Measurements from ENCODE around the gene CEP20.
"Not testable (repeated sequence)": the region's sequence is repeated elsewhere in the genome, so short reads cannot be mapped to it uniquely, and the experiment has no call there.

CEP20 gene

DNA sequence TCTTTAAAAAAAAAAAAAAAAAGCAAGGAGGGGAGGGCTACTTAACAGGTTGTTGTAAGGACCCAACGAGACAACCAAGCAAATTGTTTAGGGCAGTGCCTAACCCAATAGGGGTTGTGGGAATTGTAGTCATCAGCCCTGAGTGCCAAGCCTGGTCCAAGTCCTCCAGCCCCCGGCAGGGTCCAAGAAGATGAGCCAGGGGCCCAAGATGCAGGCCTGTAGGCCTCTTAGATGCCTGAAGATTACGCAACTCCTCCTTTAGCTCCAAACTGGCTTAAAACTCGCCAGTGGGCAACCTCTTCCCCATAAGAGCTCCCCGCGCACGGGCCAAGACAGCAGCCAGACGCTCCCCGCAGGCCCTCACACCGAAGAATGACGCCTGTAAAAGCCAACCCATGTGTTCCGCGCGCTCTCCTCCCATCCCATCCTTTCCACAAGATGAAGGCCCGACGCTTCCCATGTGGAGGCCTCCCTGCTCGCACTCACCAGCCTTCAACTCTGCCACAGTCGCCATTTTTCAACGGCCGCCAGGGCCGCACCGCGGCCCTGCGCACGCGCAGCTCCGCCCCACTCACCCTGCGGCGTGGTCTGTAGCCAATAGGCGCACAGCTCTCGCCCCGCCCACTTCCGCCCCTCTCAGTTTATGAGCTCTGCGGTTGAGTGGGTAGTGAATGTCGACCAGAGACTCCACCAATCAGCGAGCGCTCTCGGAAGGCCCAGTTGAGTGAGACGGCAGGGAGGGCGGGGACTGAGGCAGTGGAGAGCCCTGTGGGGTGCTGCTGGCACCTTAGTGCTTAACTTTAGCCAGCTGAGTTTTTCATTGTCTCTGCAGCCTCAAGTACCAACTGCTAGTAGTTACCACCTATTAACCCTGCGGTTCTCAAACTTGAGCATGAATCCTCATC, at the start of gene CEP20:
TSS of gene CEP20 (minus strand) at position 532 of the 905 bp plus-strand sequence. CDS start at position 514, 18 bp downstream.
- peak; percentile 99 to 100 for DNase-seq (ENCODE audit: low read depth in 2 of 2)

DNA sequence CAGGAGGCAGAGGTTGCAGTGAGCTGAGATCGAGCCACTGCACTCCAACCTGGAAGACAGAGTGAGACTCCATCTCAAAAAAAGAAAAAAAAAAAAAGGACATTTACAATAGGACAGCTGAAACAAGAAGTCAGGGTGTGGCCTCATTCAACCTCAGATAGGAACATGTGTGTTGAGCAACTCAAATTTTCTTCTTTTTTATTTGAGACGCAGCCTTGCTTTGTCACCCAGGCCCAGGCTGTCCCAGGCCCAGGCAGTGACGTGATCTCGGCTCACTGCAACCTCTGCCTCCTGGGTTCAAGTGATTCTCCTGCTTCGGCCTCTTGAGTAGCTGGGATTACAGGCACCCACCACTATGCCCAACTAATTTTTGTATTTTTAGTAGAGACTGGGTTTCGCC, 48.4 kb upstream of the CEP20 start:
- not testable (repeated sequence) for DNase-seq (ENCODE audit: low read depth in 2 of 2)

DNA sequence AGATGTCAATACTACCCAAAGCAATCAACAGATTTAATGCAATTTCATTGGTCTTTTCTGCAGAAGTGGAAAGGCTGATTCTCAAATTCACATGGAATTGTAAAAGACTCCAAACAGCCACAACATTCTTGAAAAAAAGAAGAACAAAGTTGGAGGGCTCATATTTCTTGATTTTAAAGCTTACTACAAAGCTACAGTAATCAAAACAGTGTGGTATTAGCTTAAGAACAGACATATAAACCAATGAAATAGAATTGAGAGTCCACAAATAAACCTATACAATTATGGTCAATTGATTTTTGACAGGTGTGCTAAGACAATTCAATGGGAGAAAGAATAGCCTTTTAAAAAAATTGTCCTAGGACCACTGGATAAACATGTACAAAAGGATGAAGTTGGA, 46.6 kb upstream of the CEP20 start:
- DNase-seq (ENCODE audit: low read depth in 2 of 2), result no peak

GRCh38 chr16:15933781-15934180, 45.4 kb upstream of the CEP20 start:
- no peak for DNase-seq (ENCODE audit: low read depth in 2 of 2)

- no peak for DNase-seq (ENCODE audit: low read depth in 2 of 2)
These were observed 44.5 kb upstream of the CEP20 start for GRCh38 chr16:15932939-15933338.

- no peak for DNase-seq (ENCODE audit: low read depth in 2 of 2)
These were observed 40.1 kb upstream of the CEP20 start for GRCh38 chr16:15928261-15929104.

- no peak for DNase-seq (ENCODE audit: low read depth in 2 of 2)
These were observed 37.2 kb upstream of the CEP20 start for GRCh38 chr16:15925631-15926030.

- DNase-seq (ENCODE audit: low read depth in 2 of 2), result no peak
These were observed 36.6 kb upstream of the CEP20 start for GRCh38 chr16:15924996-15925395.

DNA sequence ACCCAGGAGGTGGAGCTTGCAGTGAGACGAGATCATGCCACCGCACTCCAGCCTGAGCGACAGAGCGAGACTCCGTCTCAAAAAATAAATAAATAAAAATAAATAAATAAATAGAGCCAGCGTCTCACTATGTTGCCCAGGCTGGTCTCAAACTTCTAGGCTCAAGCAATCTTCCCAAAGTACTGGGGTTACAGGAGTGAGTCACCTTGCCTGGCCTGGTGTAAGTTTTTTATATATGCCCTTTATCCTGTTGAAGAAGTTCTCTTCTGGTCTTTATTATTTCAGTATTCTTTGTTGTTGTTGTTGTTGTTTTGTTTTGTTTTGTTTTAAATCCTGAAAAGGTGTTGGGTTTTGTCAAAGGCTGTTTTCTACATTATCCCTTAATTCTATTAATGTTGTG, 30.9 kb upstream of the CEP20 start:
- DNase-seq (ENCODE audit: low read depth in 2 of 2), result no peak

GRCh38 chr16:15918314-15918713, 29.9 kb upstream of the CEP20 start:
- not testable (repeated sequence) for DNase-seq (ENCODE audit: low read depth in 2 of 2)

- no peak for DNase-seq (ENCODE audit: low read depth in 2 of 2)
These were observed 27.9 kb upstream of the CEP20 start for GRCh38 chr16:15916323-15916722.

DNA sequence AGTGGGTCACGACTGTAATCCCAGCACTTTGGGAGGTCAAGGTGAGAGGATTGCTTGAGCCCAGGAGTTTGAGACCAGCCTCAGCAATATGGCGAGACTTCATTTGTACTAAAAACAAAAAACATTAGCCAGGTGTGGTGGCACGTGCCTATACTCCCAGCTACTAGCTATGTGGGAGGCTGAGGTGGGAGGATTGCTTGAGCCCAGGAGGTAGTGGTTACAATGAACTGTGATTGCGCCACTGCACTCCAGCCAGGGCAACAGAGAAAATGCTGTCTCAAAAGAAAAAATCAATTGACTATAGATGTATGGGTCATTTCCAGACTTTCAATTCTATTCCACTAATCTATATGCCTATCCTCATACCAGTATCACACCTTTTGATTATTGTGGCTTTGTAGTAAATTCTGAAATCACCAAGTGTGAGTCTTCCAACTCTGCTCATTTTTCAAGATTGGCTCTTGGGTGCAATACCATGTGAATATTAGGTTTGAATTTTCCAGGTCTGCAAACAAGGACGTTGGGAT, 27.2 kb upstream of the CEP20 start:
- DNase-seq (ENCODE audit: low read depth in 2 of 2), result no peak

- no peak for DNase-seq (ENCODE audit: low read depth in 2 of 2)
These were observed 24.8 kb upstream of the CEP20 start for GRCh38 chr16:15913046-15913698.

GRCh38 chr16:15911198-15911597, 22.8 kb upstream of the CEP20 start:
- DNase-seq (ENCODE audit: low read depth in 2 of 2), result no peak

DNA sequence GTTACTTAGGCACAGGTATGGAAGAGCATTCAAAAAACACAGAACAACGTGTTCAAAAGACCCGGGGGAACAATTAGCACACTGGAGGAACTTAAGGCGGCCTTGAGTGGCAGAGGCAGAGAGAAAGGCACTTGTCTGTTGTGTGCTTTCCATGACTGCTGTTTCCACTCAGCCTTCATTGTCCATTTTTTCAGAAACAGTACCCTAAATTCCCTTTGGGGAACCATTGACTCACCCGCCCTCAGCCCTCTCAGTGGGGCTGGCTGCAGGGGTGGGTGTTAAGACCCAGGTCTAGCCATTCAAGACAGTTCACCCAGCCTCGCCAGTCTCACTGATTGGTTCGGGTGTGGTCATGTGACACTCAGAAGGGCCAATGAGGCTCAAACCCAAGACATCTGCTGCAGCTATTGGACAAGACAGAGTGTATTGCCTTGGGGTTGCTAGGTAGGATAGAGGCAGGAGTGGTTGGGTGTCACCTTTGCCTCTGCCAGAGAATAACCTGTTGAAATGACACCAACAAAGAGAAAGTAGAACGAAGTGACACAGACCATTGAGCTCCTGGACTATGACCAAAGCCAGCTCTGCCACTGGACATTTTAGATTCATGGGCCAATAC, 19.6 kb upstream of the CEP20 start:
- peak in 1 of 2 donors; percentile 39 for DNase-seq (ENCODE audit: low read depth in 2 of 2)

- DNase-seq (ENCODE audit: low read depth in 2 of 2), result no peak
These were observed 18.0 kb upstream of the CEP20 start for GRCh38 chr16:15906439-15906838.

- no peak for DNase-seq (ENCODE audit: low read depth in 2 of 2)
These were observed 15.6 kb upstream of the CEP20 start for GRCh38 chr16:15903960-15904359.

GRCh38 chr16:15900901-15901500, 12.6 kb upstream of the CEP20 start:
- no peak for DNase-seq (ENCODE audit: low read depth in 2 of 2)

DNA sequence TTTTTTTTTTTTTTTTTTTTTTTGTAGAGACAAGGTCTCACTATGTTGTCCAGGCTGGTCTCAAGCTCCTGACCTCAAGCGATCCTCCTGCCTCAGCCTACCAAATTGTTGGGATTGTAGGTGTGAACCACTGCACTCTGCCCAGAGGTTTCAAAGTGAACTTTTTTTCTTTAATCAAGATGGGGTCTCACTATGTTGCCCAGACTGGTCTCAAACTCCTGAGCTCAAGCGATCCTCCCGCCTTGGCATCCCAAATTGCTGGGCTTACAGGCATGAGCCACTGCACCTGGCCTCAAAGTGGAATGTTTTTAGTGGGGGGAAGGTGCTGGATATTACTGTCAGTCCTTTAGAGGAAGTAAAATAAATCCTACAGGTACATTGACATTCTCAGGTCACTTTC, 12.0 kb upstream of the CEP20 start:
- DNase-seq (ENCODE audit: low read depth in 2 of 2), result no peak

- peak; percentile 25 to 42 for DNase-seq (ENCODE audit: low read depth in 2 of 2)
These were observed 11.2 kb upstream of the CEP20 start for GRCh38 chr16:15899538-15900100.

GRCh38 chr16:15898654-15899053, 10.3 kb upstream of the CEP20 start:
- DNase-seq (ENCODE audit: low read depth in 2 of 2), result no peak
